PFSK-1 (cell line): ENCODE results near the gene PLIN3.

ENCODE experiments used
- POLR2AphosphoS5 ChIP-seq: IDR thresholded peaks from 2 replicates; pipeline ENCODE4 v1.6.1; 2012; ENCODE audit warnings: low read depth, mild to moderate bottlenecking, control low read depth, low read length, moderate library complexity
- TAF1 ChIP-seq: IDR thresholded peaks from 2 replicates; pipeline ENCODE4 v1.6.1; 2012; ENCODE audit warnings: low read length, control low read depth, borderline replicate concordance; ENCODE audit not compliant: insufficient read depth

GRCh38 chr19:4897146-4897545 is 29.7 kb upstream of the PLIN3 start:
- no peak for TF ChIP-seq POLR2AphosphoS5
- no peak for TF ChIP-seq TAF1
